HG03196 (cell line): ENCODE data around the gene CCDC188.
"Not testable (repeated sequence)": the region's sequence is repeated elsewhere in the genome, so short reads cannot be mapped to it uniquely, and the experiment has no call there.

Experiments
- ATAC-seq: cut with Tn5 transposase; IDR thresholded peaks from one replicate; pipeline ENCODE4 v1.9.1; 2021; ENCODE audit not compliant: unreplicated experiment

The CCDC188 gene

DNA sequence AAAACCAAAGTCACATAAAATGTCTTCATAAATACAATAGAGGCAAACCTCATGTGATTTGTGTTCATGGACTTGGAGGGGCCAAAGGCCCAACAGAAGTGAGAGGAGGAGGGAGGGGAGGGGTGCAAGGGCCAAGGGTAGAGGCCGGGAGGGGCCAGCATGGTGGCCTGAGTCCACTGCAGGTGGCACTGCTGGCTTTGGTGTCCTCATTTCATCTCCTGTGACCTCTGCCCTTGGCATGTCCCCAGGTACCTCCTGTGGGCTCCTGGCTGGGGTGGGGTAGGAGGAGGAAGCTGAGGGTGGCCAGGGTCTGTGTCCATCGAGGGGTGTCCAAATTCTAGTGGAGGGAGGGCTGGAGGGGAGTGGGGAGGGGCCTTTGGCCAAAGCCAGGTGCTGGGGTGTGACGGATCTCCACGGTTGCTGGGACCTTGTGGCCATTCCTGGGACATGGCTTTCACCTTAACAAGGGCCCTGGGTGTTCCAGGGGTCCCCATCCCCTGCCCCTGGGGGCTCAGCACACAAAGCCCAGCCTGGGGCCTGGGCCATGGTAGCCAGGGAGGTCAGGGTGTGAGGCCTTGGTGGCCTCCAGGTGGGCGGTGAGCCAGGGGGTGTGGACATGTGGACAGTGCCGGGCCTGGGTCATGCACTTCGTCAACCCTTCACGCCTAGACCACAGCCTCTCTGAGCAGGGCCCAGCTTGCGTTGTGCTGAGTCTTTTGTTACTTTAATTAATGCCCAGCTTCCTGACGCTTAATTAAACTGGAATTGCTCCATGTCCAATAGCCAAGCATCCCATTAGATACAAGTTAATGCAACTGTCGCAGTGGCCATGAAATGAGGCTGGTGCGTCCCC is 20.7 kb upstream of the CCDC188 start:
- no peak for ATAC-seq

DNA sequence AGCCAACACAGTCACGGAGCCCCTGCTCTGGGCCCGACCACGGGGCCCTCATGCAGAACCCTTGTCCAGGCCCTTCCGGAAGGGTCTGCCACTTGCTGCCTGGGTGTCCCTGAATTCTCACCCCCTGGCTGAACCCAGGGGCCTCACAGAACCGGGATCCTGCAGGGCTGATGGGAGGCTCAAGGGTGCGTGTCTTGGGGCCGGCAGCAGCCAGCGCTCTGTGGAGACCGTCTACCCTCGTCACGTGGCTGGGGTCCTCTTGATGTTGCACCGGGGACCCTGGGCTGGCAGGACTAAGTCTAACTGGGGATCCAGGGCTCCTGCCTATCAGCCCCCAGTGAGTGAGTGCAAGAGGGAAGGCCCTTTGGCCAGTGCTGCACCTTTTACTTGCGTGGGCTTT is 19.3 kb upstream of the CCDC188 start:
- no peak for ATAC-seq

DNA sequence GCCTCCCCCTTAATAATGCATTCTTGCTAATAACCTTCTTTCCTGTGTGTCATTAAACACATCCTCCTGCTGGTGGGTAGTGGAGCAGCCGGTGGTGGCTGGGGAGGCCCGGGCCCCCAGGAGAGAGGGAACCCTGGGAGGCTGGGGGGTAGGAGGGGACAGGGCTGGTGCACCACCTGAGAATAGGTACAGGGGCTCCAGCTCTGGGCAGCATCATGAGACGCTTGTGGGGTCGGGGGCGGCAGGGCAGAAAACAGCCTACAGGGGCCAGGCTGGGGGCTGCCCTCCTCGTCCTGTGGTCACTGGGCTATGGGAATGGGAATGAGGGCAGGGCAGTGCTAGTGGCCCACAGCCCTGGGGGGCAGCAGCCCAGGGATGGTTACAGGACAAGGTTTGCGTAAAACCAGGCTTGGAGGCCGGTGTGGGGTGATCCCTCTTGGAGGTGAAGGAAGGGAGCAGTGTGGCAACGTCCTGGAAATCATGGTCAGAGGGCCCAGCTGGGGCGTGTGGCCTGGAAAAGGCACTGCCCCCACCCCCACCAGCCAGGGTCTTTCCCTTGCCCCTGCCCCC is 18.5 kb upstream of the CCDC188 start:
- no peak for ATAC-seq

DNA sequence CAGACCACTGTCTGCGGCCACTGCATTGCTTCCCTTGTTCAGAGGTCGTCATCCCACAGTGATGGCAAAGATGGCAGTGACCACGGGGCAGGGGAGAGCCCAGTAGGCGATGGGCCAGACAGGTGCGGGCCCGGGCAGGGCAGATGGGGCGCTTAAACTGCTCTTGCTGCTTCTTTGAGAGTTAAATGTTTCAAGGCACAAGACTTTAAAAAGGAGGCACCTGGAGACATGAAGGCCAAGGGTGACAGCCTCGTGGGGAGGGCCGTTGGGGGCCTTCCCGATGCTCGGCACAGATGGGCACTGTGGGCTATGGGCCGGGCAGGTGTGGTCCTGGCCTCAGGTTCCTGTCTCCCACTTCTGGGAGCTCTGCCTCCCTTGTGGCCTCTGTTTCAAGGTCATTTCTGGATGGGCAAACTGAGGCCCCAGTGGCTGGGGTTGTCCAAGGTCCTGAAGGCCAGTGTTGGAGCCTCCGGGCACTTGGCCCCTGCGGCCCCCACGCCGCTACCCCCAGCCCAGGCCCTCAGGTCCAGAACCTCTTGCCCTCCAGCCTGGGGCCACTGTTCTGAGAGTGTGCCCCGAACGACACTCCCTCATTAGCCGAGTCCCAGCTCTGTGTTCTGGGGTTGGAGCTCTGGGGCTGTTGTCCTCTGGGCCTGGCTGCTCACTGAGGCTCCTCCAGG is 16.9 kb upstream of the CCDC188 start:
- no peak for ATAC-seq

DNA sequence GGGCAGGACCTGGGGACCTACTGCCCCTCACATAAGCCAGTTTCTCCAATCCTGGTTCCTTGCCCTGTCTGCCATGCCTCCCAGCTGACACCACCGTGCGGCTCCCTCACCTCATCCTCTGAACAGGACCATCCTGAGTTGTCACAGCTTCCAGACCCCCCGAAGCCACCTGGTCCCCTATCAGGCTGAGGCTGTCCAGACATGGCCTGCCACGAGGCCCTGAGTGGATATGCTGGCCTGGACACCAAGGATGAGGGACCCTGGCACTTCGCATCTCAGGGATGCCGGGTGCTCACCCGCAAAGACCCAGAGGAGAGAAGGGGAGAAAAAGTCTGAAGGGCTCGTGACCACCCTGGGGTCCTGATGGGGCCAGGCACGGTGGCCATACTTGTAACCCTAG is 15.8 kb upstream of the CCDC188 start:
- ATAC-seq, result no peak

DNA sequence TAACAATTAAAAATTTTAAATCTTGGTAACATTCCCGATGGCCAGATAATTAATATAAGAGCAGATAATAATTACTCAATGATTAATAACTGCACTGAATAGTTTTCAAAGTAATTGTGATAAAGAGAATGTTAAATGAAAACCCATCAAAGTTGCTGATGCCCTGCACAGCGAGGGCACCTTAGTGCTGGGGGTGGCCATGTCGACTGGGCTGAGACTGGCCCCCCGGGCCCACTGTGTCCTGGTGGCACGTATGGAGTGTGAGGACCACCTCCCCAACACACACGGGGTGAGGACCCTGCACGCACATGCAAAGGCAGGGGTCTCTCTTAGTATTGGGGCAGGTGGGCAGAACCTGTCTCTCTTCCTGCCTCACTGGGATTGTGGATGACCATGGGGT is 15.1 kb upstream of the CCDC188 start:
- ATAC-seq, result no peak

DNA sequence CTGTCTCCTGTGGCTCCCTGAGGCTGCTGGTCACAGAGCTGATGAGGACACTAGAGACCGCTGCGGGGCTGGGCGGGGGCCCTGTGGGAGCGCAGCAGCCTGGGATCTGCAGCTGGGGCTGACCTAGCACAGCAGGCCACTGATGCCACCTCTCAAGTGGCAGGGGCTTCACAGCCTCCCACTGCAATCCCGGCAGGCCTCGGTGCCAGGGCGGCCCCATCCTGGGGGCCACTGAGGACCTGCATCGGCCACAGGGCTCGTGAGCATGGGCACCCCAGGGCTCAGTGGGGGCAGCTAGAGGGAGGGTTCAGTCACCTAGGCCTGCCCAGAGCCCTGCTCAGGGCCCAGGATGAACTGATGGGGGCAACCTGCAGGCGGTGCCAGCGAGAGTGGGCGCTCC is 14.6 kb upstream of the CCDC188 start:
- no peak for ATAC-seq

DNA sequence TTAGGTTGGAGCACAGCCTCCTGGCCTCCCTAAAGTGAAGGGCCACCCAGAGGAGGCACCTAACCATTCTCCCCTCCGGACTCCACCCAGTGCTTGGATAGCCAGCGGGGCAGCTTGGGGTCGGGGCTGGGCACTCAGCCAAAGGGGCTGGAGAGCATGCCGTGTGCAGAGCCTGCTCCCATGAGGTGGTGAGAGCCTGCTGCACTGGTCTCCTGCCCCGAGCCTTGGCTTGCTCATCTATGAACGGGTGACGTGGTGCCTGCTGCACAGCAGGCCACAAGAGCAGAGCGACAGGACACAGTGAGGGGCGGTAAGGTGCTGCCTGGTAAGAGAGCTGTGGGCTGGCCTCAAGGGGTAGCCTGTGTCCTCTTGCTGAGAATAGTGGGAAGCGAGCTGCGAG is 14.0 kb upstream of the CCDC188 start:
- no peak for ATAC-seq

DNA sequence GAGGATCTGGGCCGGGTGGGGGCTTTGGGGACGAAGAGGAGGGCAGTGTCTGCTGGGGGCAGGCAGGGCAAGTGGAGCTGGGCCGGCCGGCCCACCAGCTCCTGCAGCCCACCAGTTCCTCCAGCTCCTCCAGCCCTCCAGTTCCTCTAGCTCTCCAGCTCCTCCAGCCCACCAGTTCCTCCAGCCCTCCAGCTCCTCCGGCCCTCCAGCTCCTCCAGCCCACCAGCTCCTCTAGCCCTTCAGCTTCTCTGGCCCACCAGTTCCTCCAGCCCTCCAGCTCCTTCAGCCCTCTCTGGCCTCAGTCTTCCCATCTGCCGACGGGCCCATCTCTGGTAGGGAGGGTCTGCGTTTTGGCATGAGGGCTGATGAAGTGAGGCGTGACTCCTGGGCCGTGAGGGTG is 9.2 kb upstream of the CCDC188 start:
- no peak for ATAC-seq

DNA sequence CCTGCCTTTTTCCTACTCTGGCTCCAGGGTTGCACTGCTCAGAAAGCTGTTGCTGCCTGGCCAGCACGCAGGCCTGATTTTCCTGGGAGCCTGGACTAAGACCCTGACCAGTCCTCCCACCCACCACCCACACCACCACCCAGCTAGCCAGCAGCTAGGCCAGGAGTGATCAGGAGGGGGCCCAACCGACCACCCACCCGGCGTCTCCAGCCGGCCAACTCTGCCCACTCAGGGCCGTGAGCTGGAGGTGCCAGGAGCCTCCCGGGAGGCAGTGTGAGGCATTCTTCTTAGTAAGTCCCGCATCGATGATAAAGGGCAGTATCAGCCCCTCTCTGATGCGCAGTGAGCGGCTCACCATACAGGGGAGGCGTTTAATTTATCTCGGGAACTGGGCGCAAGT is 8.7 kb upstream of the CCDC188 start:
- ATAC-seq, result not testable (repeated sequence)

DNA sequence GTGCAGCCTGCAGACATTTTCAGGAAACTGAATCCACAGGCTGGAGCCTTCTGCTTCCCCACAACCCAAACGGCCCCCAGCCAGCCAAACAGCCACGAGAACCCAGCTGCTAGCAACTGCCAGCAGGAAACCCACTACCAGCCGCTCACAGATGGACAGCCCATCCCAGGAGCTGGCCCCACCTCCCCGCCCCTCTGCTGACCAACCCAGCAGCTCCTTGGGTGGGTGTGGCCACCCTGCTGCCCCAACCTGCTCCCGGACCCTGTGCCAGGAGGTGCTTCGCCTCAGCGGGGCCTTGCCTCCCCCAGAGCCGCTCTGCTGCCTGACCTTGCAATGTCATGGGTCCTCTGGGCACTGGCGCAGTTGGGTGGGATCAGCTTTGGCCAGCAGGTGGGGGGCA is 8.2 kb upstream of the CCDC188 start:
- ATAC-seq, result no peak

DNA sequence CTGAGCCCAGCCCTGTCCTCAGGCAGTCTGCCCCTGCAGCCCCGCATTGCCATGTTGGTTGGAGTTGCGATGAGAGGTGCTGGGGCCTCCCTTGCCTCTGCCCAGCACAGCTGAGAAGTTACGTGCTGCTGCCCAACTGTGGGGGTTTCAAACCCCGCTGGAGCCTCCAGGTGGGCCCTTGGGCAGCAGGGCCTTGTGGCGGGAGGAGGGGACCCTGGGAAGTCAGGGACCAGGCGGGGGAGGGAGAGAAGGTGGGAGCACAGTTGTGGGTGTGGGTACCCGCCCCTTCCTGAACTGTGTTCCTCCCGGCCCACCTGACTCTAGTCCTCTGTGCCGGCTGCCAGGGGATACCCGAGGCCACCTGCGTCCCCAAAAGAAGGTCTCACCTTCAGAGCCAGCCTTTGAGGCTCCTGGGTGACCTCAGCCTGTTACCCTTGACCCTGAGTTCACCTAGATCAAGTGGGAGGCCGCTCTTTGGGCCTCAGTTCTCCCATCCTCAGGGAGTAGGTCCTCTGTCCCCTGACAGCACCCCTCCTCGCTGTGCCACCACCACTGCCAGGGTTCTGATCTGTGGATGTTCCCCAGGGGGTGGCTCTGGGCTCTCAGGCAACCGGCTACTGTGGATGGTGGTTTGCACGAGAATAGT is 7.7 kb upstream of the CCDC188 start:
- no peak for ATAC-seq

DNA sequence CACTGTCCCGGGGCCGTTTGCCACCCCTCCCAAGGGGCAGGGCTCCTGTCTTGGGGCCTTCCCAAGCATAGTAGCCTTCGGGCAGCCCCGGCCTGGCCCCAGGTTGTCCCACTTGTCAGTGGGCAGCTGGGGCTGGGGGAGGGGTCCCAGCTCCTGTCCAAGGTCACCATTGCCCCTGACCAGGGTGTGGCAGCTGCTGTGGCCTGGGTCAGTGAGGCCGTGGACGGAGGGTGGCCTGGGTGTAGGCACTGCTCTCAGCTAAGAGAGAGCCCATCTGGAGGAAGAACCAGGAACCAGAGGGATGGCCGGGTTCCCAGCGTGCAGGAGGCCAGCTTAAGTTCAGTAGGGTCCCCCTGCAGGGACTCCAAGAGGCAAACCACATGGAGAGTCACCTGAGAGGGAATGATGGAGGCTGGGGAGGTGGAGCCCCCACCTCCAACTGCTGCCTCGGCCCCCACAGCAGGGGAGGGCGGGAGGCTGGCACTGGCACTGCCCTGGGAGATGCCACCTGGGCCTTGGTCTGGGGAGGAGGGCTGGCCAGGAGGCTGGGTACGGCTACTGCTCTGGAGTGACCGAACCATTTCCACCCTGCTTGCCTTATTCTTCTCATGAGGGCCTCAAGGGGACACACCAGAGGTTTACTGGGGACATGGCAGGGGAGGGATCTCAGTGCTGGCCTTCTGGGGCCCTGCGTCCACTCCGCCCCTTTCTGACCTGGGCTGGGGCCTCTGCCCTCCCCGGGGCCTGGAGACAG is 6.8 kb upstream of the CCDC188 start:
- no peak for ATAC-seq

DNA sequence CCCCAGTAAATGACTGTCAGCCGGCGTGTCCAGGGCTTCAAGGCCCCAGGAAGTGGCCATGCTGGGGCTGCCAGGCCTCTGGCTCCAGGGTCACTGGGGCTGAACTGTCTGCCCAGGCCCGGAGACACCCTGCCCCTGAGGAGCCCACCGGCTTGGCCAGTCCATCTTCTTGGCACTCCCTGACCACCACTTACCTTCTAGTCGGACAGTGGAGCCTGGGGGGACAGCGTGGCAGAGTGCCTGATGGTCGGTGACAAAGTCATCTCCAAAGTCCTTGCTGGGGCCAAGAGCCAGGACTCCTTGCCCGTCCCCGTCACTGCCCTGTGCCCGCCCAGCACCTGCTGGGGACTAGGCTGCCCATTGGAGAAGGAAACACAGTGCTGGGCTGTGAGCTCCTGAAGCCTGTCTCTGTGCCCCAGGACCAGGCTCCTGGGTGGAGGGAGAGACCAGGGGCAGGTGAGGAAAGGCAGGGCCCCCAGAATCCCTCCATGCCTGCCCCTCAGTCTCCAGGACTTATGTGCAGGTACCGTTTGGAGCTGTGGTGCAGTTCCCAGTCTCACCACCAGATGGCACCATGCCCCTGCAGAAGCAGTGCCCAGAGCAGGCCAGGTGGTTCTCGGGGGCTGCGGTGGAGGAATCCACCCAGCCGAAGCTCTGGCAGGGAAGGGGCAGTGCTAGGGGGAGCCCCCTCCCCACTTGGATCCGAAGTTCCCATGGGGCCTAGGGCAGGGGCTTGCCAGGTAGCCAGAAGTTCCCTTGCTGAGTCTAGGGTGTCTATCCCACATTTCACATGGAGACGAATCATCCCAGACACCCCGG is 6.0 kb upstream of the CCDC188 start:
- no peak for ATAC-seq

DNA sequence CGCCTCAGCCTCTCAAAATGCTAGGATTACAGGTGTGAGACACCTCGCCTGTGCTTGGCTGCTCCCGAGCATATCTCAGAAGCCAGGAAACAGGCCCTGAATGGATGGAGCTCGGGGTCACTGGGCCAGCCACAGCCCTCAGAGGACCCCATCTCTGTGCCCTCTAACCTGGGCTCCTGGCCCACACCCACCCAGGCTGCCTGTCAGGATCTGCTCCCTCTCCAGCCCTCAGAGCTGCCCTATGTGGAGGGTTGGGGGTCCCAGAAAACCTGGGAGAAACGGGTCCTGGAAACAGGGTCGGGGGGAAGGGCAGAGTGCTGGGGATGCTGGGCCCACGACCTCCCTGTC is 5.2 kb upstream of the CCDC188 start:
- ATAC-seq, result no peak

DNA sequence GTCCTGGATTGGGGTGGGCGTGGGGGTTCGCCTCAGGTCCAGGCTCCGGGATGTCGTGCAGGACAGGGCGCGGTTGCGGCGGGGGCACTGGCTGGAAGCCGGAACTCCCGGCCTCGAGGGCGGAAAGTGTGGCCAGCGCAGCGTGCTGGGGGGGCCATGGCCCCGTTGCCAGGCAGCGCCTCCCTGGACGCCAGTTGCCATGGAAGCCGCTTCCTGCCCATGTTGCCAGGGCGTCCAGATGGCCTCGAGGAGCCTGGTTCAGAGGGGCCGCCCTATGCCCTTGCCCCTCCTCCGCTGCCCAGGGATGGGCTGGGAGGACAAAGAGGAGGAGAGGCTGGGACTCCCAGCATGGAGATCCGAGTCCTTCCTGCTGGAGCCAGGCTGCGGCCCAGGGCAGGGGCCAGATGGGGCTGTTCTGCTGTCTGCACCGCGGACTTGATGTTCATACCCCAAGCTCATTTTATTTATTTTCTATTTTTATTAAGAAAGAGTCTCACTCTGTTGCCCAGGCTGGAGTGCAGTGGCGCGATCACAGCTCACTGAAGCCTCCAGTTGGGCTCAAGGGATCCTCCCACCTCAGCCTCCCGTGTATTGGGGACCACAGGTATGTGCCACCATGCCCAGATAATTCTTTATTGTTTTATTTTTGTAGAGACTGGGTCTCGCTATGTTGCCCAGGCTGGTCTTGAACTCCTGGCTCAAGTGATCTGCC is 4.6 kb upstream of the CCDC188 start:
- ATAC-seq, result no peak

DNA sequence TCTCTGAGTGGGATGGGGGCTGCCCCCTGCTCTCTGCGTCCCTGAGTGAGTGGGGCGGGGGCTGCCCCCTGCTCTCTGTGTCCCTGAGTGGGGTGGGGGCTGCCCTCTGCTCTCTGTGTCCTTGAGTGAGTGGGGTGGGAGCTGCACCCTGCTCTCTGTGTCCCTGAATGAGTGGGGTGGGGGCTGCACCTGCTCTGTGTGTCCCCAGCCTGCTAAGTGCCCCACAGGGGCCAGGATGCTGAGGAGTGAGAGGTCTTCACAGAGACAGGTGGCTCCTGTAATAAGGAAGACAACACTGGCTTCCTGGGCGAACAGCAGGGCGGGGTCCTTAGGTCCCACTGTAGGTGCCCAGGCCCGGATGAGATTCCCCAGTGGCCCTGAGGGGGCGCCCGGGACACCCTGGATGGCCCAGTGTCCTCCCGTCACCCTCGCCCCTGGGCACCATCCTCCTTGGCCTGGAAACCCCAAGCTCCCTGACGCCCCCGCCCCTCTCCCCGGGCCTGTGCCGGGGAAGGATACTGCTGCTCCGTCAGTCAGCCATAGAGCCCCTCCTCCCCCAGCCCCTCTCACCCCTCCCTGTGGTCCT is 3.8 kb upstream of the CCDC188 start:
- ATAC-seq, result no peak

DNA sequence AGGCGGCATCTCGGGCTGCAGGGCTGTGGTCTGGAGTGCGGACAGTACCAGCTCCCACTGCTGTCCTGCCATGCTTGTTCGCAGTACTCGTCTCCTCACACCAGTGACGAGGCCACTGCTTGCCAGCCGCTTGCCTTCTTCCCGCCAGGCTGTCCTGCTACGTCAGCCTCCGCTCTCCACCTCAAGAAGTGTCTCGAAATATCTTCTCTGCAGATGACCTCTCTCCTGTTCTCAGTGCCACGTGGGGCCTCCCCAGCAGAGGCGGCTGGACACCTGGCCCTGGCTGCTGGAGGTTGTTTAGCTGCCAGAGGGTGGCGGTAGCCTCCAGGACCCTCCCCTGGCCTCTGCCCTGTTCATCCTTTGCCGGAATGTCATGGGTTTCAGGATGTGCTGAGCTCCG is 3.1 kb upstream of the CCDC188 start:
- ATAC-seq, result no peak

DNA sequence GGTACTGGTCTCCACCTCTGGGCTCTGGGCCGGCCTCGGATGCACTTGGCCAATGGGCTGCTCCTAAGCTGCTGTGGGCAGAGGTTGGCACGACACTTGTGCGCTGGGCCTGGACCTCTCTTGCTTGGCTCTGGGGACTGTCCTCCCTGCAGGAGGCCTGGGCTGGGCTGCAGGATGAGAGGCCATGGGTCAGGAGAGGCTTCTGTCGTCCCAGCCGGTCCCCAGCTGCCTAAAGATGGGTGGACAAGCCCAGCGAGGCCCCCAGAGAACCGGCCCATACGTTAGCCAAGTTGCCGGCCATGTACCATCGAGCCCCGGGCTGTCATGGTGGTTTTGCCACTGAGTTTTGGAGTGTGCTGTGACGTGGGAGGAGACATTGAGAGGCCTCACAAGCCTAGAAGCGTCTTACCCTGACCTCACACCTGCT is 1.6 kb upstream of the CCDC188 start:
- ATAC-seq, result no peak

DNA sequence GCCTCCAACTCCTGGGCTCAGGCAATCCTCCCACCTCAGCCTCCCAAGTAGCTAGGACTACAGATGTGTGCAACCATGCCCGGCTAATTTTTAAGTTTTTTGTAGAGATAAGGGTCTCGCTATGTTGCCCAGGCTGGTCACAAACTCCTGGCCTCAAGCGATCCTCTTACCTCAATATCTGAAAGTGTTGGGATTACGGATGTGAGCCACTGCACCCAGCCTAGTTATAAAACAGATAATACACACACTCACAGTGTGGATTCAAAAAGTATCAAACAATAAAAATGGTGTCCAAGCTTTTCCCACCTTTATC is 377 bp upstream of the CCDC188 start:
- no peak for ATAC-seq
